IMR-90 (cell line): ENCODE measurements around the gene DCP2. TPM values are rescaled to one million over a fixed set of nuclear protein-coding genes. Genes with fewer than 3 reads are reported as not detected.

ENCODE experiments used
- ATAC-seq: fragments of 200-7000 bp; cut with Tn5 transposase; 2 replicates; pipeline ENCODE4 v1.9.1; 2020; ENCODE audit warnings: low read depth, mild to moderate bottlenecking, moderate library complexity
- BruUV-seq: library from RNA; stranded (reverse); fragments of 400-500 nt; replicated peaks from 2 replicates; lab custom pipeline; 2021; lab: Mats Ljungman, UMichigan
- CTCF ChIA-PET: fragments of 300-600 bp; formaldehyde crosslinking; extraction: SDS; loops from one replicate; lab custom pipeline; 2021; ENCODE audit warnings: antibody characterized with exemption; lab: Yijun Ruan, JAX
- POLR2A ChIA-PET: fragments of 300-600 bp; sonication (Branson Sonifier 250); formaldehyde crosslinking; loops from one replicate; lab custom pipeline; 2022; ENCODE audit warnings: antibody characterized with exemption; ENCODE audit not compliant: unreplicated experiment; lab: Charles Lee
- DNase-seq: peaks from one replicate; pipeline ENCODE4 v3.0.0; 2013
- H2AFZ ChIP-seq: replicated peaks from 2 replicates; pipeline ENCODE3; 2013; ENCODE audit warnings: low read length, mild to moderate bottlenecking; ENCODE audit not compliant: poor library complexity
- H2AK5ac ChIP-seq: 2 replicates; pipeline ENCODE4 v1.6.1; 2013; ENCODE audit warnings: low read depth, low read length, inconsistent platforms
- H2AK9ac ChIP-seq: replicated peaks from 2 replicates; pipeline ENCODE3; 2013; ENCODE audit warnings: mild to moderate bottlenecking, low read depth, low read length, moderate library complexity; ENCODE audit not compliant: poor library complexity
- H2BK120ac ChIP-seq: 2 replicates; pipeline ENCODE4 v1.6.1; 2013; ENCODE audit warnings: low read depth, low read length, inconsistent platforms
- H2BK15ac ChIP-seq: 3 replicates; pipeline ENCODE4 v1.6.1; 2013; ENCODE audit warnings: low read depth, low read length, inconsistent platforms
- H2BK20ac ChIP-seq: 2 replicates; pipeline ENCODE4 v1.6.1; 2013; ENCODE audit warnings: low read depth, mild to moderate bottlenecking, inconsistent platforms, low read length, moderate library complexity
- H2BK5ac ChIP-seq: 2 replicates; pipeline ENCODE4 v1.6.1; 2013; ENCODE audit warnings: mild to moderate bottlenecking, low read depth, low read length, inconsistent platforms; ENCODE audit not compliant: poor library complexity, severe bottlenecking
- H3K14ac ChIP-seq: replicated peaks from 2 replicates; pipeline ENCODE4 v1.6.1; 2013; ENCODE audit warnings: low read depth, low read length, inconsistent platforms
- H3K18ac ChIP-seq: 2 replicates; pipeline ENCODE4 v1.6.1; 2013; ENCODE audit warnings: low read depth, low read length, control low read depth
- H3K23ac ChIP-seq: 2 replicates; pipeline ENCODE4 v1.6.1; 2013; ENCODE audit warnings: low read depth, low read length, inconsistent platforms
- H3K27ac ChIP-seq: 2 replicates; pipeline ENCODE4 v1.5.1; 2013; ENCODE audit warnings: mild to moderate bottlenecking, control low read depth, low read length; ENCODE audit not compliant: insufficient read depth
- H3K27me3 ChIP-seq: 2 replicates; pipeline ENCODE4 v1.6.1; 2013; ENCODE audit warnings: low read length; ENCODE audit not compliant: control insufficient read depth, insufficient read depth
- H3K36me3 ChIP-seq: 2 replicates; pipeline ENCODE4 v1.6.1; 2013; ENCODE audit warnings: low read length, mixed read lengths; ENCODE audit not compliant: control insufficient read depth, insufficient read depth
- H3K4ac ChIP-seq: 2 replicates; pipeline ENCODE4 v1.6.1; 2013; ENCODE audit warnings: low read depth, low read length, inconsistent platforms
- H3K4me1 ChIP-seq: 2 replicates; pipeline ENCODE4 v1.6.1; 2013; ENCODE audit warnings: low read length, mixed read lengths; ENCODE audit not compliant: control insufficient read depth, insufficient read depth
- H3K4me2 ChIP-seq: 2 replicates; pipeline ENCODE4 v1.6.1; 2013; ENCODE audit warnings: low read depth, mild to moderate bottlenecking, control low read depth, low read length, moderate library complexity
- H3K4me3 ChIP-seq: 2 replicates; pipeline ENCODE4 v1.5.1; 2013; ENCODE audit warnings: low read depth, mild to moderate bottlenecking, control low read depth, low read length, moderate library complexity; ENCODE audit not compliant: insufficient read depth
- H3K56ac ChIP-seq: 2 replicates; pipeline ENCODE4 v1.6.1; 2013; ENCODE audit warnings: low read length, inconsistent platforms; ENCODE audit not compliant: insufficient read depth; ENCODE audit errors: extremely low read depth
- H3K79me1 ChIP-seq, 2 experiments: 2 replicates each; pipeline ENCODE4 v1.6.1; 2013; ENCODE audit warnings: low read length in 2 of 2, inconsistent platforms in 1 of 2, low read depth in 1 of 2
- H3K9ac ChIP-seq: 2 replicates; pipeline ENCODE4 v1.6.1; 2013; ENCODE audit warnings: low read depth, low read length, control low read depth
- H3K9me1 ChIP-seq: 2 replicates; pipeline ENCODE4 v1.6.1; 2013; ENCODE audit warnings: low read length, inconsistent platforms; ENCODE audit not compliant: insufficient read depth
- H3K9me3 ChIP-seq: 2 replicates; pipeline ENCODE4 v1.6.1; 2013; ENCODE audit warnings: low read length; ENCODE audit not compliant: control insufficient read depth, insufficient read depth
- H4K20me1 ChIP-seq: 2 replicates; pipeline ENCODE4 v1.6.1; 2013; ENCODE audit warnings: low read length, inconsistent platforms; ENCODE audit not compliant: insufficient read depth
- H4K5ac ChIP-seq: 2 replicates; pipeline ENCODE4 v1.6.1; 2013; ENCODE audit warnings: mild to moderate bottlenecking, low read depth, low read length, control low read depth
- H4K8ac ChIP-seq, 2 experiments: 2 replicates each; pipeline ENCODE4 v1.6.1; 2013; ENCODE audit warnings: low read depth in 2 of 2, low read length in 2 of 2, control low read depth in 1 of 2, inconsistent platforms in 1 of 2
- H4K91ac ChIP-seq: 2 replicates; pipeline ENCODE4 v1.6.1; 2013; ENCODE audit warnings: low read depth, low read length, inconsistent platforms; ENCODE audit not compliant: insufficient read depth
- CEBPB ChIP-seq: IDR thresholded peaks from 2 replicates; pipeline ENCODE4 v1.6.1; 2012; ENCODE audit warnings: low read depth, low read length, improper control_type of control experiment
- NFE2L2 ChIP-seq: fragments of 150-350 bp; IDR thresholded peaks from 2 replicates; pipeline ENCODE4 v1.6.1; 2016; ENCODE audit warnings: low read depth, mild to moderate bottlenecking, low read length
- POLR2A ChIP-seq: IDR thresholded peaks from 2 replicates; pipeline ENCODE4 v1.6.1; 2012; ENCODE audit warnings: mild to moderate bottlenecking, low read depth, low read length
- RAD21 ChIP-seq: IDR thresholded peaks from 2 replicates; pipeline ENCODE4 v1.6.1; 2012; ENCODE audit warnings: low read length, improper control_type of control experiment
- RFX5 ChIP-seq: IDR thresholded peaks from 2 replicates; pipeline ENCODE4 v1.8.0; 2012; ENCODE audit warnings: low read depth, mild to moderate bottlenecking, low read length, moderate library complexity
- SMC3 ChIP-seq: fragments of 150-350 bp; IDR thresholded peaks from 2 replicates; pipeline ENCODE4 v1.6.1; 2016; ENCODE audit warnings: low read depth, mild to moderate bottlenecking, antibody characterized with exemption, low read length, moderate library complexity
- WGBS, 2 experiments: methylation state at CpG; one replicate each; pipeline versions ENCODE4 v1.1.5 to v1.1.7; 2013; ENCODE audit warnings: missing lambda C conversion rate in 2 of 2; ENCODE audit not compliant: insufficient read length in 1 of 2; ENCODE audit errors: extremely low coverage in 2 of 2; 5-methylcytosine and 5-hydroxymethylcytosine counted together
- dilution Hi-C: fragments of 300-500 bp; cut with HindIII; formaldehyde crosslinking; loops from one replicate; pipeline ENCODE4 v1.14.3; 2018; ENCODE audit warnings: low sequenced_read_pairs; ENCODE audit not compliant: unreplicated experiment
- in situ Hi-C: fragments of 300-500 bp; cut with MboI; formaldehyde crosslinking; loops from 3 replicates; pipeline ENCODE4 v1.14.3; 2019; ENCODE audit warnings: low sequenced_read_pairs, inconsistent platforms, mixed read lengths
- intact Hi-C: fragments of 100-400 bp; cut with micrococcal nuclease; formaldehyde crosslinking; loops from 2 replicates; pipeline ENCODE4 v1.10.0; 2022
- polyA plus RNA-seq, 3 experiments: library from polyadenylated mRNA; depleted of rRNA; stranded (reverse); fragments of >200 nt; gene quantifications; 2 replicates each; pipeline ENCODE4 v1.2.3, GENCODE V29; 2012; ENCODE audit warnings: low replicate concordance in 1 of 3
- total RNA-seq: library from RNA; depleted of rRNA; stranded (reverse); fragments of >200 nt; gene quantifications from 2 replicates; pipeline ENCODE4 v1.2.3, GENCODE V29; 2012
- TF ChIP-seq, protein P1 (sequence below): conservative IDR thresholded peaks from 2 replicates; pipeline ENCODE4 v1.5.1; 2012; ENCODE audit warnings: mild to moderate bottlenecking, low read depth, low read length, improper control_type of control experiment

The DCP2 gene
- total and polyA plus RNA-seq, 2 of the 4 experiments (the other 2 are of a cell fraction) = 6.9 to 18.6 TPM

GRCh38 chr5:112951124-112951702 lies 25.4 kb upstream of the DCP2 start:
- DNase-seq (no peak), ATAC-seq (no peak)
- Histone ChIP-seq H2BK20ac (no peak overlapping the region), H3K18ac (no peak overlapping the region), H3K9me1 (no peaks in the 10 kb centered on the region), H4K20me1 (no peaks in the 10 kb centered on the region), H3K4ac (no peak overlapping the region), H2BK15ac (no peak overlapping the region), H3K4me3 (no peak overlapping the region), H3K4me2 (no peak overlapping the region), H3K14ac (no peak overlapping the region), H3K56ac (no peak overlapping the region), H4K8ac (no peak overlapping the region), H3K9me3 (no peaks in the 10 kb centered on the region), H3K27me3 (peaks cover 2% of the 10 kb centered on the region), H3K23ac (no peak overlapping the region), H4K5ac (no peak overlapping the region), H2BK120ac (no peak overlapping the region), H3K4me1 (no peaks in the 10 kb centered on the region), H3K36me3 (no peaks in the 10 kb centered on the region), H2AFZ (no peak overlapping the region), H2AK5ac (no peak overlapping the region), H4K91ac (no peak overlapping the region), H2BK5ac (no peak overlapping the region), H2AK9ac (no peak overlapping the region), H3K79me1 (no peaks in the 10 kb centered on the region), H3K9ac (no peak overlapping the region), H3K27ac (no peak overlapping the region)
- TF ChIP-seq NFE2L2 (no peak), RFX5 (no peak), POLR2A (no peak), CEBPB (no peak), RAD21 (no peak), SMC3 (no peak)
- TF ChIP-seq, protein P1, sequence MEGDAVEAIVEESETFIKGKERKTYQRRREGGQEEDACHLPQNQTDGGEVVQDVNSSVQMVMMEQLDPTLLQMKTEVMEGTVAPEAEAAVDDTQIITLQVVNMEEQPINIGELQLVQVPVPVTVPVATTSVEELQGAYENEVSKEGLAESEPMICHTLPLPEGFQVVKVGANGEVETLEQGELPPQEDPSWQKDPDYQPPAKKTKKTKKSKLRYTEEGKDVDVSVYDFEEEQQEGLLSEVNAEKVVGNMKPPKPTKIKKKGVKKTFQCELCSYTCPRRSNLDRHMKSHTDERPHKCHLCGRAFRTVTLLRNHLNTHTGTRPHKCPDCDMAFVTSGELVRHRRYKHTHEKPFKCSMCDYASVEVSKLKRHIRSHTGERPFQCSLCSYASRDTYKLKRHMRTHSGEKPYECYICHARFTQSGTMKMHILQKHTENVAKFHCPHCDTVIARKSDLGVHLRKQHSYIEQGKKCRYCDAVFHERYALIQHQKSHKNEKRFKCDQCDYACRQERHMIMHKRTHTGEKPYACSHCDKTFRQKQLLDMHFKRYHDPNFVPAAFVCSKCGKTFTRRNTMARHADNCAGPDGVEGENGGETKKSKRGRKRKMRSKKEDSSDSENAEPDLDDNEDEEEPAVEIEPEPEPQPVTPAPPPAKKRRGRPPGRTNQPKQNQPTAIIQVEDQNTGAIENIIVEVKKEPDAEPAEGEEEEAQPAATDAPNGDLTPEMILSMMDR = no peak
- intact Hi-C loops = no loop called here
- in situ Hi-C loops = loop anchor here (25.0 kb wide), 1 partner anchor 389 kb away; no protein-coding TSS in a partner anchor
- dilution Hi-C loops = no loop called here
- 88% methylated on average over 3 of the region's 12 CpGs; no CpG with 5 or more reads in 1 of the 2 experiments for WGBS, 2 experiments
- ChIA-PET CTCF (no interaction called here), POLR2A (no interaction called here)
- no TSS peak for BruUV-seq
